Measurements from ENCODE around the gene AEBP1.

AEBP1 gene

DNA sequence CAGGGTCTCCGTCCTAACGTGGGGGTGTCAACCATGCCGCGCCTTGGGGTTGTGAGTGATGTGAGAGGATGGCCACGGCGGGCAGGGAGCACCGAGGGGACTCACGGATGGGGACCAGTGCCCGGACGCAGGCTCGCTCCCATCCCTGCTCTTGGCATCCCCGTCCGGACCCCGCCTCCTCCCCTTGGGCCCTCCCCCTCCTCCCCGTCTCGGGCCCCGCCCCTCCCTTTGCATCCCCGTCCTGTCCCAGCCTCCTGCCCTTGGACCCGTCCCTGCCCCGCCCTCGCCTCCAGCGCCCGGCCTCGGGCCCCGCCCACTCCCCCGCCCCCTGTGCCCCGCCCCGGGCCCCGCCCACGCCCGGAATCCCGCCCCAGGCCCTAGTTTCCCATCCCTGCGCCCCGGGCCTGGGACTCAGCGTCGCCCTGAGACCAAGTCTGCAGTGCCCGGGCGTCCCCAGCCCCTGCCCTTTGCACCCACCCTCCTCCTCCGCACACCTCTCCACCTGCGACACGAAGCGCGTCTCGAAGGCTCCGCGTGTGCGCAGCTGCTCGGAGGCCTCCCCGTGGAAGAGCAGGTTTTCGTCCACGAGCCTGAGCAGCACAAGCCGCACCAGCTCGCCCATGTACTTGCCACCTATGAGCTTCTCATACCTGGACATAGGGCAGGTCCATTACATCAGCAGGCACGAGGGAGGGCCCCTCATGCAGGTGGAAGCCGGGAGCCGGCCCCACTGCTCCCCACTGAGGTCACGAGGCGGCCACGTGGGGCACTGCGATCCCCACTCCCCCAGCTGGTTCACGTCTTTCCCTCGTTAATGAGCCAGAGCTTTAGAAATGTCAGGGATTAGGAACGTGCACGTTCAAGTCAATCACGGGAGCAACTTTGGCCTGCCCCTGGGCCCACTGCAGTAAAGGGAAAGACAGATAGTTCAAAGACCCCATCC lies 42.1 kb downstream of the AEBP1 start:
- H3K27ac ChIP-seq = peak overlapping the region; percentile 44 to 49
- peak; percentile 67 to 91 for DNase-seq
- H3K27me3 ChIP-seq = no peaks in the 10 kb centered on the region
- peak overlapping the region; percentile 57 to 70 for H3K4me3 ChIP-seq
- H3K36me3 ChIP-seq = no peaks in the 10 kb centered on the region
- TF ChIP-seq, protein P1, sequence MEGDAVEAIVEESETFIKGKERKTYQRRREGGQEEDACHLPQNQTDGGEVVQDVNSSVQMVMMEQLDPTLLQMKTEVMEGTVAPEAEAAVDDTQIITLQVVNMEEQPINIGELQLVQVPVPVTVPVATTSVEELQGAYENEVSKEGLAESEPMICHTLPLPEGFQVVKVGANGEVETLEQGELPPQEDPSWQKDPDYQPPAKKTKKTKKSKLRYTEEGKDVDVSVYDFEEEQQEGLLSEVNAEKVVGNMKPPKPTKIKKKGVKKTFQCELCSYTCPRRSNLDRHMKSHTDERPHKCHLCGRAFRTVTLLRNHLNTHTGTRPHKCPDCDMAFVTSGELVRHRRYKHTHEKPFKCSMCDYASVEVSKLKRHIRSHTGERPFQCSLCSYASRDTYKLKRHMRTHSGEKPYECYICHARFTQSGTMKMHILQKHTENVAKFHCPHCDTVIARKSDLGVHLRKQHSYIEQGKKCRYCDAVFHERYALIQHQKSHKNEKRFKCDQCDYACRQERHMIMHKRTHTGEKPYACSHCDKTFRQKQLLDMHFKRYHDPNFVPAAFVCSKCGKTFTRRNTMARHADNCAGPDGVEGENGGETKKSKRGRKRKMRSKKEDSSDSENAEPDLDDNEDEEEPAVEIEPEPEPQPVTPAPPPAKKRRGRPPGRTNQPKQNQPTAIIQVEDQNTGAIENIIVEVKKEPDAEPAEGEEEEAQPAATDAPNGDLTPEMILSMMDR (IDR thresholded peaks at IDR 0.05) = no peak
- no peaks in the 10 kb centered on the region for H3K9me3 ChIP-seq
- peaks cover 0 to 19% (median 14%) of the 10 kb centered on the region in 4 donors for H3K4me1 ChIP-seq
- intact Hi-C loops (cut with DNase I; ENCODE audit: low total_unique reads) = no loop called here

DNA sequence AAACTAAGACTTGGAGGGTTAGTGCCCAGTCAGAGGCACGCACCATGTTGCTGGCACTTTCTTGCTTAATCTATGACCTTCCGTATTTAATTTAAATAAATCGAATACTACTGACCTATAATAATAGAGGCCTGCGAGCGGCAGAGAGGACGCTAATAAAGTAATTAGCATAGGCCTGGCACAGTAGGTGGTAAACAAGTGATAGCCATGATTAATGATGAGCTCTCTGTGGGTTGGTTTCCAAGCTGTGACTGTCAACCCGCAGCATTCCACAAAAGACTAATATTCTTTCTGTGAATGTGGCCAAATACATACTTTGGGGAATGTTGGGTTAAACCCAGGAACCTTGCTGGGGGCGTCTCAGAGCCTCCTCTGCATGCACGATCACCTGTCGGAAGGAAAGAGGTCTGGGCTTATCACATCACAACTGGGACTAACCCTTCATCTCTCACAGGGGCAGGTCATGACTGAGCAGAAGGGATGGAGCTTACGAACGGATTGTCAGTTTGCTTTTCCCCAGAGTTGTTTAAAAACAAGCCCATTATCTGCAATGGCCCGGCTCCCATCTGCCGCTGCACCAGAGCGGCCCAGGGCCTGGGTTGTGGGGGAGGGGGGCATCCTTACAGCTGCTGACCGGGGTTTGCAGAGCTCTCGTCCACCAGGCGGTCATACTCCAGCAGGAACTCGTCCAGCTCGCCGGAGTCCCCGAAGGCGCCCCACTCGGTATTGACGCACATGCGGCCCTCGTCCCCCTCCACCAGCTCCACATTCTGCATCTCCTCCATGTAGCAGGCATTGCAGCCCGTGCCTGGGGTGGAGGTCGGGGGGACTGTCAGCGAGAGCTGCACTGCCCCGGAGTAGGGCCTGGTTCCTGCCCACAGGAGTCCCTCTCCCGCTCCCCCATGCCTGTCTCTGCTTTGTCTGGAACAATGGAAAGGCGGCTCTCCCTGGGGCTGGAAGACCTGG lies 43.2 kb downstream of the AEBP1 start:
- Histone ChIP-seq H3K27ac (no peak overlapping the region), H3K9me3 (no peaks in the 10 kb centered on the region), H3K27me3 (no peaks in the 10 kb centered on the region), H3K4me3 (no peak overlapping the region), H3K4me1 (peaks cover 0 to 19% (median 14%) of the 10 kb centered on the region in 4 donors), H3K36me3 (no peaks in the 10 kb centered on the region)
- TF ChIP-seq, protein P1 (IDR thresholded peaks at IDR 0.05) = no peak
- peak in 1 of 2 donors; percentile 61 for DNase-seq
- intact Hi-C loops (cut with DNase I; ENCODE audit: low total_unique reads) = no loop called here

DNA sequence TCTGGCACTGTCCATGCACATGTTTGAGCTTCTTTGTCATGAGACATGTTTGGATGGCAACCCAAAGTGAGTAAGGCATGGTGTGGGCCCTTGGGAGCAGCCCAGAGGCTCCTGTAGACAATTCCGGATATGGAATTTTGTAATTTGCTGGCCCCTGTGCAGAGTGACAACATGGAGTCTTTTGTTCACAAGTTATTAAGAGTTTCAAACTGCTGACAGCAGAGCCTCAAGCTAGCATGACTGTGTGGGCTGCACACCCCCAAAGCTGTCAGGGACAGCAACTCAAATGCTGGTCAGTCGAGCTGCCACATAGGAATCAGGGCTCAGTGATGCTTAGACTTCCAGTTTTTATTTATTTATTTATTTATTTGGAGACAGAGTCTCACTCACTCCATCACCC lies 44.0 kb downstream of the AEBP1 start:
- H3K4me1 ChIP-seq = peaks cover 0 to 19% (median 14%) of the 10 kb centered on the region in 4 donors
- intact Hi-C loops (cut with DNase I; ENCODE audit: low total_unique reads) = no loop called here
- DNase-seq = peak in 1 of 2 donors; percentile 57
- no peaks in the 10 kb centered on the region for H3K27me3 ChIP-seq
- no peaks in the 10 kb centered on the region for H3K9me3 ChIP-seq
- no peak overlapping the region for H3K4me3 ChIP-seq
- no peaks in the 10 kb centered on the region for H3K36me3 ChIP-seq
- no peak overlapping the region for H3K27ac ChIP-seq
- TF ChIP-seq, protein P1 (IDR thresholded peaks at IDR 0.05) = no peak

DNA sequence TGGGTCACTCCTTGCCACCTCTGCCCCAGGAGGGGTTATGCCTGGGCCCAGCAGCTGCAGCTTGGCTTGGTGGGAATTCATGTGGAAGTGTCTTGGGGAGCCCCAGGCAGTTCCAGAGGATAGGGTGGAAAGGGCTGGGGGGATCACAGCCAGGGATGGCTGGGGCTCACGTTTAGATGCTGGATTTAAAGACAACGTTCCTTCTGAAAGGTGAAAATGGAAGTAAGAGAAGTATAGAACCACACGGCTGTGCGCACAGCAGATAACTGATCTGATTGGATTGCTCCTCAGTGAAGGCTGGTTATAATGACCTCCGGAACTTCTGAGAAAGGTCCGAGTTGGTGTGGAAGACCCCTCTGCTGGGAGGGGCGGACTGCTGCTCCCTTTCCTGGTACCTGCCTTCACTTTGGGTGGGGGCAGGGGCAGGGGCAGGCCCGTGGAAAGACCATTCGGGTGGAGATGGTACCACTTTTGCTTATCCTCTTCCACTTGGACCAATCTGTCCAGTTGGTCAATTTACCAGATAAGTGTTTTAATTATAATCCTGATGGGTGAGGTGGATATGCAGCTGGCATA lies 44.9 kb downstream of the AEBP1 start:
- Histone ChIP-seq H3K4me3 (no peak overlapping the region), H3K27me3 (no peaks in the 10 kb centered on the region), H3K27ac (no peak overlapping the region), H3K9me3 (no peaks in the 10 kb centered on the region), H3K36me3 (no peaks in the 10 kb centered on the region), H3K4me1 (peaks cover 0 to 19% (median 14%) of the 10 kb centered on the region in 4 donors)
- TF ChIP-seq, protein P1 (IDR thresholded peaks at IDR 0.05) = no peak
- intact Hi-C loops (cut with DNase I; ENCODE audit: low total_unique reads) = no loop called here
- DNase-seq = peak in 1 of 2 donors; percentile 37
